ENCODE data around the gene P2RY6. TPM values are rescaled to one million over a fixed set of nuclear protein-coding genes. Genes with fewer than 3 reads are reported as not detected.

The P2RY6 gene
- total and polyA plus RNA-seq, 10 of the 15 experiments (the other 5 are each of a cell fraction or from before 2014, with no cell fraction given): 0.05 to 0.90 (median 0.22) TPM; not detected in 4

DNA sequence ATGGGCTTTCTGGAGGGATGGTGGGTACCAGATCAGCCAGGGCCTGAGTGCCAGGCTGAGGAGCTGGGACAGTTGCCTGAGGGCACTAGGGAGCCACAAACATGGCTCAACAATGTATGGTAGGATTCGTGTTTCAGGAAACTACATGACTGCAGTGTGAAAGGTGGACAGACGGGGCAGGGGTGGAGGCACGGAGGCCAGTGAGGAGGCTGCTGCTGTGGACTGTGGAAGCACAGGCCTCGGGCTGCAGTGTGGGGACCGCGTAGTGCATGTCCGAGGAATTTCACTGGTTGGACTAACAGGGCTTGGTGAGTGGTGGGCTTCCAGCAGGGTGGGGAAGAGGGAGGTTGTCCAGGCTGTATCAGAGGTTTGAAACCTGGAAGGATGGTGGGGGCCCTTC, 46.3 kb upstream of the P2RY6 start (continued):
- TF ChIP-seq, protein P1, sequence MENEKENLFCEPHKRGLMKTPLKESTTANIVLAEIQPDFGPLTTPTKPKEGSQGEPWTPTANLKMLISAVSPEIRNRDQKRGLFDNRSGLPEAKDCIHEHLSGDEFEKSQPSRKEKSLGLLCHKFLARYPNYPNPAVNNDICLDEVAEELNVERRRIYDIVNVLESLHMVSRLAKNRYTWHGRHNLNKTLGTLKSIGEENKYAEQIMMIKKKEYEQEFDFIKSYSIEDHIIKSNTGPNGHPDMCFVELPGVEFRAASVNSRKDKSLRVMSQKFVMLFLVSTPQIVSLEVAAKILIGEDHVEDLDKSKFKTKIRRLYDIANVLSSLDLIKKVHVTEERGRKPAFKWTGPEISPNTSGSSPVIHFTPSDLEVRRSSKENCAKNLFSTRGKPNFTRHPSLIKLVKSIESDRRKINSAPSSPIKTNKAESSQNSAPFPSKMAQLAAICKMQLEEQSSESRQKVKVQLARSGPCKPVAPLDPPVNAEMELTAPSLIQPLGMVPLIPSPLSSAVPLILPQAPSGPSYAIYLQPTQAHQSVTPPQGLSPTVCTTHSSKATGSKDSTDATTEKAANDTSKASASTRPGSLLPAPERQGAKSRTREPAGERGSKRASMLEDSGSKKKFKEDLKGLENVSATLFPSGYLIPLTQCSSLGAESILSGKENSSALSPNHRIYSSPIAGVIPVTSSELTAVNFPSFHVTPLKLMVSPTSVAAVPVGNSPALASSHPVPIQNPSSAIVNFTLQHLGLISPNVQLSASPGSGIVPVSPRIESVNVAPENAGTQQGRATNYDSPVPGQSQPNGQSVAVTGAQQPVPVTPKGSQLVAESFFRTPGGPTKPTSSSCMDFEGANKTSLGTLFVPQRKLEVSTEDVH (IDR thresholded peaks at IDR 0.05; ENCODE audit: low read depth, partially characterized antibody): no peak
- TF ChIP-seq, protein P2, sequence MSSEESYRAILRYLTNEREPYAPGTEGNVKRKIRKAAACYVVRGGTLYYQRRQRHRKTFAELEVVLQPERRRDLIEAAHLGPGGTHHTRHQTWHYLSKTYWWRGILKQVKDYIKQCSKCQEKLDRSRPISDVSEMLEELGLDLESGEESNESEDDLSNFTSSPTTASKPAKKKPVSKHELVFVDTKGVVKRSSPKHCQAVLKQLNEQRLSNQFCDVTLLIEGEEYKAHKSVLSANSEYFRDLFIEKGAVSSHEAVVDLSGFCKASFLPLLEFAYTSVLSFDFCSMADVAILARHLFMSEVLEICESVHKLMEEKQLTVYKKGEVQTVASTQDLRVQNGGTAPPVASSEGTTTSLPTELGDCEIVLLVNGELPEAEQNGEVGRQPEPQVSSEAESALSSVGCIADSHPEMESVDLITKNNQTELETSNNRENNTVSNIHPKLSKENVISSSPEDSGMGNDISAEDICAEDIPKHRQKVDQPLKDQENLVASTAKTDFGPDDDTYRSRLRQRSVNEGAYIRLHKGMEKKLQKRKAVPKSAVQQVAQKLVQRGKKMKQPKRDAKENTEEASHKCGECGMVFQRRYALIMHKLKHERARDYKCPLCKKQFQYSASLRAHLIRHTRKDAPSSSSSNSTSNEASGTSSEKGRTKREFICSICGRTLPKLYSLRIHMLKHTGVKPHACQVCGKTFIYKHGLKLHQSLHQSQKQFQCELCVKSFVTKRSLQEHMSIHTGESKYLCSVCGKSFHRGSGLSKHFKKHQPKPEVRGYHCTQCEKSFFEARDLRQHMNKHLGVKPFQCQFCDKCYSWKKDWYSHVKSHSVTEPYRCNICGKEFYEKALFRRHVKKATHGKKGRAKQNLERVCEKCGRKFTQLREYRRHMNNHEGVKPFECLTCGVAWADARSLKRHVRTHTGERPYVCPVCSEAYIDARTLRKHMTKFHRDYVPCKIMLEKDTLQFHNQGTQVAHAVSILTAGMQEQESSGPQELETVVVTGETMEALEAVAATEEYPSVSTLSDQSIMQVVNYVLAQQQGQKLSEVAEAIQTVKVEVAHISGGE (CRISPR knock-in tag; IDR thresholded peaks at IDR 0.05): no peak
- TF ChIP-seq LARP7 (IDR thresholded peaks at IDR 0.05): no peak
- no peak for TF ChIP-seq RAD21 (IDR thresholded peaks at IDR 0.05; ENCODE audit: insufficient read depth, low read depth, low read length)

DNA sequence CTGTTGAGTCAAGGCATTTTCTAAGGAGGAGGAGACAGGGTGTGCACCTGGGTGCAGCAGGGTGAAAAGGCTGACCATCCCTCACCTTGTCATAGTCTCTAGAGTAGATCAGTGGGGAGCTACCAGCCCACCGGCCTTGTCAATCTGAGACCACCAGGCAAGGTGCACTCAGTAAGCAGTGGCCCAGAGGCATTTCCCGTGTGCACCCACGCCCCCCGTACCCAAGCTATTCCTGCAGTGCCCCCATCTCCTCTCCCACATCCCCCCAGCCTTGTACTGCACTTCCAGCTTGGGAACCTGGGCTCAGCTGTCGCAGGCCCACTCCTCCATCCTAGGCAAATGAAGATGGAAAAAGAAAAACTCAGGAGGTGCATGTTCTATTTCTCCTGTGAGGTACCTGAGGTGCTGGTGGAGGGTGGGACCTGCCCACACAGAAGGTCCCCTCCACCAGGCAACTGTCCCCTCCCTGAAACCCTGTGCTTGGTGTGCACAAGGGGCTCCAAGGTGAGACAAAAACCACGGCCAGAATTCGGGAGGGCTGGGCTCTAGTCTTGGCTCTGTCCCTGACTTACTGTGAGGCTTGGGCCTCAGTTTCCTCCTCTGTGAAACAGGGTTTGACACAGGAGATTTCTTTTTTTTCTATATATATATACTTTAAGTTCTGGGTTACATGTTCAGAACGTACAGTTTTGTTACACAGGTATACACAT, 45.7 kb upstream of the P2RY6 start:
- H3K27ac ChIP-seq (ENCODE audit: control insufficient read depth, insufficient read depth): no peak overlapping the region
- ChIA-PET RAD21 (ENCODE audit: unreplicated experiment) (no interaction called here), POLR2A (no interaction called here), SMC1A (ENCODE audit: uncharacterized antibody, unreplicated experiment) (no interaction called here), CTCF (interaction anchor here (1.1 to 2.1 kb wide), 3 partner anchors 10 to 41 kb away, joined by 3 to 7 read pairs (median 4); no protein-coding TSS in a partner anchor)
- FAIRE-seq: no peak
- no peak for DNase-seq (ENCODE audit: low read depth, low spot score)
- no peak overlapping the region for H3K4me2 ChIP-seq (ENCODE audit: control insufficient read depth, insufficient read depth)
- in situ Hi-C loops (cut with MboI) (no loop called here), intact Hi-C loops (cut with micrococcal nuclease; ENCODE audit: unreplicated experiment) (no loop called here)
- H3K9ac ChIP-seq (ENCODE audit: control insufficient read depth, insufficient read depth, low read length): no peak overlapping the region
- ATAC-seq: no peak
- H3K4me3 ChIP-seq: no peak overlapping the region
- 41% methylated on average over 8 of the region's 8 CpGs for WGBS (ENCODE audit: insufficient coverage, insufficient replicate concordance, low lambda C conversion rate, missing lambda C conversion rate)
- H4K20me1 ChIP-seq (ENCODE audit: control insufficient read depth, insufficient read depth): no peaks in the 10 kb centered on the region
- H2AFZ ChIP-seq (ENCODE audit: control insufficient read depth, low read depth, low read length): no peak overlapping the region
- no peaks in the 10 kb centered on the region for H3K4me1 ChIP-seq (ENCODE audit: control insufficient read depth, insufficient read depth, low read length)
- no peaks in the 10 kb centered on the region for H3K36me3 ChIP-seq (ENCODE audit: control insufficient read depth in 2 of 2, insufficient read depth in 2 of 2, low read length in 1 of 2)
- no peaks in the 10 kb centered on the region for H3K9me3 ChIP-seq (replicated peaks; ENCODE audit: control insufficient read depth, insufficient read depth, low read length)
- H3K79me2 ChIP-seq (ENCODE audit: control insufficient read depth, insufficient read depth, low read length): no peaks in the 10 kb centered on the region
- BruUV-seq (replicated peaks): no TSS peak
- H3K27me3 ChIP-seq (replicated peaks in 1 of 2; ENCODE audit: control insufficient read depth in 2 of 2, insufficient read depth in 2 of 2, low read length in 1 of 2): no peaks in the 10 kb centered on the region
- TF ChIP-seq JUNB (IDR thresholded peaks at IDR 0.05) (no peak), MTA3 (IDR thresholded peaks at IDR 0.05; ENCODE audit: borderline replicate concordance, low read length) (no peak), HCFC1 (IDR thresholded peaks at IDR 0.05; ENCODE audit: low read length) (no peak), ZNF622 (IDR thresholded peaks at IDR 0.05) (no peak), JUND (IDR thresholded peaks at IDR 0.05; ENCODE audit: low read depth, low read length) (no peak)
- TF ChIP-seq, protein P3, sequence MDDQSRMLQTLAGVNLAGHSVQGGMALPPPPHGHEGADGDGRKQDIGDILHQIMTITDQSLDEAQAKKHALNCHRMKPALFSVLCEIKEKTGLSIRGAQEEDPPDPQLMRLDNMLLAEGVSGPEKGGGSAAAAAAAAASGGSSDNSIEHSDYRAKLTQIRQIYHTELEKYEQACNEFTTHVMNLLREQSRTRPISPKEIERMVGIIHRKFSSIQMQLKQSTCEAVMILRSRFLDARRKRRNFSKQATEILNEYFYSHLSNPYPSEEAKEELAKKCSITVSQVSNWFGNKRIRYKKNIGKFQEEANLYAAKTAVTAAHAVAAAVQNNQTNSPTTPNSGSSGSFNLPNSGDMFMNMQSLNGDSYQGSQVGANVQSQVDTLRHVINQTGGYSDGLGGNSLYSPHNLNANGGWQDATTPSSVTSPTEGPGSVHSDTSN (IDR thresholded peaks at IDR 0.05; ENCODE audit: insufficient replicate concordance, low read depth, low read length): no peak
- TF ChIP-seq, protein P4, sequence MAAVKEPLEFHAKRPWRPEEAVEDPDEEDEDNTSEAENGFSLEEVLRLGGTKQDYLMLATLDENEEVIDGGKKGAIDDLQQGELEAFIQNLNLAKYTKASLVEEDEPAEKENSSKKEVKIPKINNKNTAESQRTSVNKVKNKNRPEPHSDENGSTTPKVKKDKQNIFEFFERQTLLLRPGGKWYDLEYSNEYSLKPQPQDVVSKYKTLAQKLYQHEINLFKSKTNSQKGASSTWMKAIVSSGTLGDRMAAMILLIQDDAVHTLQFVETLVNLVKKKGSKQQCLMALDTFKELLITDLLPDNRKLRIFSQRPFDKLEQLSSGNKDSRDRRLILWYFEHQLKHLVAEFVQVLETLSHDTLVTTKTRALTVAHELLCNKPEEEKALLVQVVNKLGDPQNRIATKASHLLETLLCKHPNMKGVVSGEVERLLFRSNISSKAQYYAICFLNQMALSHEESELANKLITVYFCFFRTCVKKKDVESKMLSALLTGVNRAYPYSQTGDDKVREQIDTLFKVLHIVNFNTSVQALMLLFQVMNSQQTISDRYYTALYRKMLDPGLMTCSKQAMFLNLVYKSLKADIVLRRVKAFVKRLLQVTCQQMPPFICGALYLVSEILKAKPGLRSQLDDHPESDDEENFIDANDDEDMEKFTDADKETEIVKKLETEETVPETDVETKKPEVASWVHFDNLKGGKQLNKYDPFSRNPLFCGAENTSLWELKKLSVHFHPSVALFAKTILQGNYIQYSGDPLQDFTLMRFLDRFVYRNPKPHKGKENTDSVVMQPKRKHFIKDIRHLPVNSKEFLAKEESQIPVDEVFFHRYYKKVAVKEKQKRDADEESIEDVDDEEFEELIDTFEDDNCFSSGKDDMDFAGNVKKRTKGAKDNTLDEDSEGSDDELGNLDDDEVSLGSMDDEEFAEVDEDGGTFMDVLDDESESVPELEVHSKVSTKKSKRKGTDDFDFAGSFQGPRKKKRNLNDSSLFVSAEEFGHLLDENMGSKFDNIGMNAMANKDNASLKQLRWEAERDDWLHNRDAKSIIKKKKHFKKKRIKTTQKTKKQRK (IDR thresholded peaks at IDR 0.05; ENCODE audit: low read depth, low read length): no peak
